Urinary bladder (tissue), 4 donors: ENCODE results near the gene GNB1. TPM values are rescaled to one million over a fixed set of nuclear protein-coding genes. Genes with fewer than 3 reads are reported as not detected.

Experiments
- DNase-seq: peaks from one replicate; pipeline ENCODE4 v3.0.0-alpha.2; 2015; ENCODE audit errors: extremely low spot score
- H3K27ac ChIP-seq: one replicate; pipeline ENCODE4 v1.5.1; 2013; ENCODE audit warnings: low read depth, mild to moderate bottlenecking, moderate library complexity
- H3K36me3 ChIP-seq: one replicate; pipeline ENCODE4 v1.6.1; 2013; ENCODE audit warnings: mild to moderate bottlenecking, moderate library complexity; ENCODE audit not compliant: insufficient read depth
- H3K4me1 ChIP-seq: one replicate; pipeline ENCODE4 v1.6.1; 2013; ENCODE audit warnings: mild to moderate bottlenecking, moderate library complexity; ENCODE audit not compliant: insufficient read depth
- H3K4me3 ChIP-seq: one replicate; pipeline ENCODE4 v1.5.1; 2013; ENCODE audit warnings: low read depth, low read length
- WGBS: extraction: QIAGEN DNeasy Blood & Tissue Kit; methylation state at CpG from one replicate; pipeline ENCODE4 v1.1.7; 2013; 5-methylcytosine and 5-hydroxymethylcytosine counted together
- polyA plus RNA-seq: library from polyadenylated mRNA; stranded (reverse); fragments of 200-250 nt; gene quantifications from one replicate; pipeline ENCODE4 v1.2.3, GENCODE V29; 2013
- total RNA-seq: library from RNA; depleted of rRNA; stranded (reverse); fragments of >200 nt; gene quantifications from one replicate; pipeline ENCODE4 v1.2.3, GENCODE V29; 2014
- donor health status: healthy with polysubstance abuse.
- donor health status: healthy.

GNB1 gene
- total and polyA plus RNA-seq, 2 donors = 123 to 200 TPM

- Histone ChIP-seq H3K4me3 (no peak overlapping the region), H3K4me1 (no peaks in the 10 kb centered on the region), H3K27ac (no peak overlapping the region), H3K36me3 (no peaks in the 10 kb centered on the region)
- WGBS = 79% methylated on average over 21 of the region's 21 CpGs
- DNase-seq = no peak
Measured at GRCh38 chr1:1926886-1927660, 36.2 kb upstream of the GNB1 start.

GRCh38 chr1:1926346-1926811, 35.5 kb upstream of the GNB1 start:
- 82% methylated on average over 26 of the region's 26 CpGs for WGBS
- Histone ChIP-seq H3K4me1 (no peaks in the 10 kb centered on the region), H3K27ac (no peak overlapping the region), H3K36me3 (no peaks in the 10 kb centered on the region), H3K4me3 (no peak overlapping the region)
- no peak for DNase-seq

GRCh38 chr1:1925437-1926345, 34.8 kb upstream of the GNB1 start:
- Histone ChIP-seq H3K4me1 (no peaks in the 10 kb centered on the region), H3K4me3 (no peak overlapping the region), H3K36me3 (no peaks in the 10 kb centered on the region), H3K27ac (no peak overlapping the region)
- 75% methylated on average over 27 of the region's 27 CpGs for WGBS
- no peak for DNase-seq

- no peak overlapping the region for H3K27ac ChIP-seq
- H3K4me1 ChIP-seq = no peaks in the 10 kb centered on the region
- no peaks in the 10 kb centered on the region for H3K36me3 ChIP-seq
- no peak for DNase-seq
- H3K4me3 ChIP-seq = no peak overlapping the region
- 94% methylated on average over 21 of the region's 21 CpGs for WGBS
Measured at GRCh38 chr1:1924849-1925248, 34.0 kb upstream of the GNB1 start.

GRCh38 chr1:1924386-1924785, 33.5 kb upstream of the GNB1 start:
- no peak overlapping the region for H3K27ac ChIP-seq
- H3K4me1 ChIP-seq = no peaks in the 10 kb centered on the region
- 47% methylated on average over 18 of the region's 18 CpGs for WGBS
- no peak for DNase-seq
- no peak overlapping the region for H3K4me3 ChIP-seq
- H3K36me3 ChIP-seq = no peaks in the 10 kb centered on the region

- DNase-seq = no peak
- H3K36me3 ChIP-seq = no peaks in the 10 kb centered on the region
- H3K27ac ChIP-seq = no peak overlapping the region
- no peak overlapping the region for H3K4me3 ChIP-seq
- WGBS = 68% methylated on average over 29 of the region's 29 CpGs
- H3K4me1 ChIP-seq = no peaks in the 10 kb centered on the region
Measured at GRCh38 chr1:1922956-1923833, 32.3 kb upstream of the GNB1 start.

GRCh38 chr1:1922702-1922955, 31.7 kb upstream of the GNB1 start:
- 76% methylated on average over 6 of the region's 6 CpGs for WGBS
- no peak overlapping the region for H3K27ac ChIP-seq

GRCh38 chr1:1921901-1922701, 31.2 kb upstream of the GNB1 start:
- no peak overlapping the region for H3K27ac ChIP-seq
- H3K4me3 ChIP-seq = no peak overlapping the region
- H3K36me3 ChIP-seq = no peaks in the 10 kb centered on the region
- no peaks in the 10 kb centered on the region for H3K4me1 ChIP-seq
- no peak for DNase-seq
- WGBS = 86% methylated on average over 16 of the region's 16 CpGs

More at GRCh38 chr1:1922702-1922955, 31.7 kb upstream of the GNB1 start:
- no peak for DNase-seq
- Histone ChIP-seq H3K4me3 (no peak overlapping the region), H3K36me3 (no peaks in the 10 kb centered on the region), H3K4me1 (no peaks in the 10 kb centered on the region)

GRCh38 chr1:1921459-1921862, 30.6 kb upstream of the GNB1 start:
- H3K27ac ChIP-seq = no peak overlapping the region
- H3K4me3 ChIP-seq = no peak overlapping the region
- no peak for DNase-seq
- H3K36me3 ChIP-seq = no peaks in the 10 kb centered on the region
- H3K4me1 ChIP-seq = no peaks in the 10 kb centered on the region
- 85% methylated on average over 6 of the region's 6 CpGs for WGBS

GRCh38 chr1:1920608-1921458, 29.9 kb upstream of the GNB1 start:
- Histone ChIP-seq H3K36me3 (no peaks in the 10 kb centered on the region), H3K4me1 (no peaks in the 10 kb centered on the region), H3K4me3 (no peak overlapping the region), H3K27ac (no peak overlapping the region)
- DNase-seq = no peak
- WGBS = 88% methylated on average over 27 of the region's 27 CpGs

- DNase-seq = no peak
- WGBS = 89% methylated on average over 6 of the region's 6 CpGs
- no peaks in the 10 kb centered on the region for H3K36me3 ChIP-seq
- no peaks in the 10 kb centered on the region for H3K4me1 ChIP-seq
- no peak overlapping the region for H3K4me3 ChIP-seq
- H3K27ac ChIP-seq = no peak overlapping the region
Measured at GRCh38 chr1:1920057-1920607, 29.2 kb upstream of the GNB1 start.
